Measurements from ENCODE around the gene PUM1. TPM values are rescaled to one million over a fixed set of nuclear protein-coding genes. Genes with fewer than 3 reads are reported as not detected.

PUM1 gene
- total RNA-seq, 1 experiment from 2014 or later = 110 TPM

GRCh38 chr1:30930631-30931173 lies 134.8 kb downstream of the PUM1 start:
- BruUV-seq (replicated peaks) = no TSS peak
- H3K9me3 Mint-ChIP-seq (ENCODE audit: unreplicated experiment) = no peaks in the 10 kb centered on the region
- no peak for DNase-seq (ENCODE audit: unreplicated experiment)
- intact Hi-C loops (cut with micrococcal nuclease) = no loop called here
- no peak overlapping the region for H3K27ac Mint-ChIP-seq (ENCODE audit: low read depth, unreplicated experiment)
- ChIA-PET POLR2A (no interaction called here), CTCF (interaction anchor here (0.9 to 6.9 kb wide), 4 partner anchors 10 to 212 kb away, joined by 3 to 72 read pairs (median 9); no protein-coding TSS in a partner anchor)
- peaks cover 65% of the 10 kb centered on the region for H3K36me3 Mint-ChIP-seq (ENCODE audit: insufficient read depth, unreplicated experiment)
- peaks cover 26% of the 10 kb centered on the region for H3K4me1 Mint-ChIP-seq (ENCODE audit: insufficient read depth, unreplicated experiment)
- H3K27me3 Mint-ChIP-seq (ENCODE audit: insufficient read depth, unreplicated experiment) = no peaks in the 10 kb centered on the region
- TF ChIP-seq CTCF (IDR thresholded peaks at IDR 0.05; ENCODE audit: unreplicated experiment) = no peak
- no peak overlapping the region for H3K4me3 Mint-ChIP-seq (ENCODE audit: unreplicated experiment)

- peak overlapping the region; percentile 49 for H3K27ac Mint-ChIP-seq (ENCODE audit: low read depth, unreplicated experiment)
- no TSS peak for BruUV-seq (replicated peaks)
Observed at GRCh38 chr1:30929944-30930525, 135.5 kb downstream of the PUM1 start.

GRCh38 chr1:30929135-30929889 lies 136.2 kb downstream of the PUM1 start:
- Mint-ChIP-seq H3K4me1 (ENCODE audit: insufficient read depth, unreplicated experiment) (peaks cover 14% of the 10 kb centered on the region), H3K4me3 (ENCODE audit: unreplicated experiment) (no peak overlapping the region), H3K36me3 (ENCODE audit: insufficient read depth, unreplicated experiment) (peaks cover 52% of the 10 kb centered on the region), H3K9me3 (ENCODE audit: unreplicated experiment) (no peaks in the 10 kb centered on the region), H3K27ac (ENCODE audit: low read depth, unreplicated experiment) (peak overlapping the region; percentile 49), H3K27me3 (ENCODE audit: insufficient read depth, unreplicated experiment) (no peaks in the 10 kb centered on the region)
- intact Hi-C loops (cut with micrococcal nuclease) = loop anchor here (5.0 kb wide), 2 partner anchors 142 to 212 kb away; no protein-coding TSS in a partner anchor
- DNase-seq (ENCODE audit: unreplicated experiment) = peak; percentile 73
- BruUV-seq (replicated peaks) = no TSS peak
- peak; percentile 68 for TF ChIP-seq CTCF (IDR thresholded peaks at IDR 0.05; ENCODE audit: unreplicated experiment)
- POLR2A ChIA-PET = interaction anchor here (0.7 to 1.7 kb wide), 4 partner anchors 9 to 210 kb away, joined by 3 to 8 read pairs (median 4); no protein-coding TSS in a partner anchor
- CTCF ChIA-PET = interaction anchor here (0.6 to 6.9 kb wide), 24 partner anchors 9 to 994 kb away, joined by 3 to 72 read pairs (median 5); no protein-coding TSS in a partner anchor

More at GRCh38 chr1:30929944-30930525, 135.5 kb downstream of the PUM1 start:
- Mint-ChIP-seq H3K4me3 (ENCODE audit: unreplicated experiment) (no peak overlapping the region), H3K9me3 (ENCODE audit: unreplicated experiment) (no peaks in the 10 kb centered on the region), H3K36me3 (ENCODE audit: insufficient read depth, unreplicated experiment) (peaks cover 59% of the 10 kb centered on the region), H3K27me3 (ENCODE audit: insufficient read depth, unreplicated experiment) (no peaks in the 10 kb centered on the region), H3K4me1 (ENCODE audit: insufficient read depth, unreplicated experiment) (peaks cover 21% of the 10 kb centered on the region)
- ChIA-PET POLR2A (no interaction called here), CTCF (interaction anchor here (0.6 to 6.9 kb wide), 8 partner anchors 10 to 994 kb away, joined by 3 to 72 read pairs (median 9); no protein-coding TSS in a partner anchor)
- intact Hi-C loops (cut with micrococcal nuclease) = loop anchor here (5.0 kb wide), 2 partner anchors 143 to 213 kb away; no protein-coding TSS in a partner anchor
- DNase-seq (ENCODE audit: unreplicated experiment) = no peak
- TF ChIP-seq CTCF (IDR thresholded peaks at IDR 0.05; ENCODE audit: unreplicated experiment) = no peak

- H3K4me1 Mint-ChIP-seq (ENCODE audit: insufficient read depth, unreplicated experiment) = peaks cover 8% of the 10 kb centered on the region
- H3K4me3 Mint-ChIP-seq (ENCODE audit: unreplicated experiment) = no peak overlapping the region
- TSS peak; percentile 7 for BruUV-seq (replicated peaks)
- ChIA-PET POLR2A (interaction anchor here (0.7 to 1.7 kb wide), 5 partner anchors 8 to 210 kb away, joined by 3 to 8 read pairs (median 3); no protein-coding TSS in a partner anchor), CTCF (interaction anchor here (0.6 to 6.9 kb wide), 24 partner anchors 9 to 235 kb away, joined by 3 to 72 read pairs (median 4); no protein-coding TSS in a partner anchor)
- DNase-seq (ENCODE audit: unreplicated experiment) = no peak
- H3K36me3 Mint-ChIP-seq (ENCODE audit: insufficient read depth, unreplicated experiment) = peaks cover 46% of the 10 kb centered on the region
- TF ChIP-seq CTCF (IDR thresholded peaks at IDR 0.05; ENCODE audit: unreplicated experiment) = no peak
- no peak overlapping the region for H3K27ac Mint-ChIP-seq (ENCODE audit: low read depth, unreplicated experiment)
- H3K9me3 Mint-ChIP-seq (ENCODE audit: unreplicated experiment) = no peaks in the 10 kb centered on the region
- intact Hi-C loops (cut with micrococcal nuclease) = loop anchor here (5.0 kb wide), 2 partner anchors 141 to 211 kb away; no protein-coding TSS in a partner anchor
- H3K27me3 Mint-ChIP-seq (ENCODE audit: insufficient read depth, unreplicated experiment) = no peaks in the 10 kb centered on the region
Observed at GRCh38 chr1:30928789-30929134, 136.8 kb downstream of the PUM1 start.

Data from MCF 10A (cell line).